OCI-LY7 (cell line): ENCODE measurements around the gene FIBIN. TPM values are rescaled to one million over a fixed set of nuclear protein-coding genes. Genes with fewer than 3 reads are reported as not detected.
"Not testable (repeated sequence)": the region's sequence is repeated elsewhere in the genome, so short reads cannot be mapped to it uniquely, and the experiment has no call there.

Experiments
- BruUV-seq: library from RNA; stranded (reverse); fragments of 400-500 nt; replicated peaks from 2 replicates; lab custom pipeline; 2021; lab: Mats Ljungman, UMichigan
- CTCF ChIA-PET: fragments of 300-600 bp; sonication (Branson Sonifier 250); formaldehyde crosslinking; loops from one replicate; lab custom pipeline; 2022; ENCODE audit warnings: antibody characterized with exemption; ENCODE audit not compliant: unreplicated experiment; lab: Charles Lee
- POLR2A ChIA-PET: fragments of 300-600 bp; sonication (Branson Sonifier 250); formaldehyde crosslinking; loops from one replicate; lab custom pipeline; 2022; ENCODE audit warnings: antibody characterized with exemption; lab: Charles Lee
- DNase-seq: peaks from one replicate; pipeline ENCODE4 v3.0.0-alpha.2; 2015; ENCODE audit warnings: low spot score
- H2AFZ ChIP-seq: fragments of 200-600 bp; sonication (generic), shearing (Covaris generic); 2 replicates; pipeline ENCODE4 v1.6.1; 2014; ENCODE audit warnings: mild to moderate bottlenecking, antibody characterized with exemption, low read length, moderate library complexity
- H3K27ac ChIP-seq: fragments of 200-600 bp; sonication (generic); 2 replicates; pipeline ENCODE4 v1.5.1; 2014; ENCODE audit warnings: mixed run types, low read depth, mild to moderate bottlenecking, moderate library complexity, low read length, inconsistent platforms; ENCODE audit not compliant: poor library complexity, severe bottlenecking
- H3K36me3 ChIP-seq: fragments of 200-600 bp; sonication (generic); 2 replicates; pipeline ENCODE4 v1.6.1; 2014; ENCODE audit warnings: mild to moderate bottlenecking, antibody characterized with exemption, low read length, moderate library complexity, mixed read lengths; ENCODE audit not compliant: insufficient read depth
- H3K4me1 ChIP-seq: fragments of 200-600 bp; sonication (generic); 2 replicates; pipeline ENCODE4 v1.5.1; 2014; ENCODE audit warnings: mild to moderate bottlenecking, low read length; ENCODE audit not compliant: insufficient read depth, poor library complexity, severe bottlenecking
- H3K4me2 ChIP-seq: fragments of 200-600 bp; sonication (generic); 2 replicates; pipeline ENCODE4 v1.6.1; 2014; ENCODE audit warnings: mild to moderate bottlenecking, low read length
- H3K4me3 ChIP-seq: fragments of 200-600 bp; sonication (generic); 2 replicates; pipeline ENCODE4 v1.5.1; 2014; ENCODE audit warnings: mild to moderate bottlenecking, low read depth, low read length; ENCODE audit not compliant: poor library complexity, severe bottlenecking
- H3K79me2 ChIP-seq: fragments of 200-600 bp; sonication (generic); 2 replicates; pipeline ENCODE4 v1.6.1; 2016; ENCODE audit warnings: low read depth, mild to moderate bottlenecking, low read length, moderate library complexity, mixed read lengths; ENCODE audit not compliant: insufficient read depth
- H3K9me2 ChIP-seq: fragments of 200-600 bp; sonication (generic); 2 replicates; pipeline ENCODE4 v1.6.1; 2016; ENCODE audit warnings: mild to moderate bottlenecking, low read length, mixed read lengths; ENCODE audit not compliant: insufficient read depth
- H3K9me3 ChIP-seq: fragments of 200-600 bp; sonication (generic); 2 replicates; pipeline ENCODE4 v1.6.1; 2014; ENCODE audit warnings: mild to moderate bottlenecking, mixed run types, low read length, mixed read lengths
- H4K20me1 ChIP-seq: fragments of 200-600 bp; sonication (generic); 2 replicates; pipeline ENCODE4 v1.6.1; 2014; ENCODE audit warnings: mild to moderate bottlenecking, antibody characterized with exemption, low read length, moderate library complexity, mixed read lengths; ENCODE audit not compliant: insufficient read depth
- CTCF ChIP-seq: fragments of 200-600 bp; sonication (generic); conservative IDR thresholded peaks from 2 replicates; pipeline ENCODE4 v1.5.1; 2014; ENCODE audit warnings: mild to moderate bottlenecking, antibody characterized with exemption, low read length, moderate library complexity, mixed read lengths
- EZH2phosphoT487 ChIP-seq: fragments of 200-600 bp; sonication (generic); IDR thresholded peaks from 2 replicates; pipeline ENCODE4 v1.6.1; 2018; ENCODE audit warnings: low read depth, borderline replicate concordance, mild to moderate bottlenecking, mixed run types, antibody characterized with exemption, low read length, moderate library complexity, mixed read lengths
- intact Hi-C: fragments of 100-400 bp; cut with micrococcal nuclease; formaldehyde crosslinking; loops from one replicate; pipeline ENCODE4 v1.10.0; 2022; ENCODE audit not compliant: unreplicated experiment
- total RNA-seq, 2 experiments: library from RNA; depleted of rRNA in 1 of 2; stranded (reverse); fragments of >200 nt in 1 of 2; shearing (Covaris generic) in 1 of 2; gene quantifications; 2 replicates each; pipeline ENCODE4 v1.2.3, GENCODE V29; 2014 to 2022

The FIBIN gene
- total RNA-seq, 2 experiments from 2014 or later, result not detected

DNA sequence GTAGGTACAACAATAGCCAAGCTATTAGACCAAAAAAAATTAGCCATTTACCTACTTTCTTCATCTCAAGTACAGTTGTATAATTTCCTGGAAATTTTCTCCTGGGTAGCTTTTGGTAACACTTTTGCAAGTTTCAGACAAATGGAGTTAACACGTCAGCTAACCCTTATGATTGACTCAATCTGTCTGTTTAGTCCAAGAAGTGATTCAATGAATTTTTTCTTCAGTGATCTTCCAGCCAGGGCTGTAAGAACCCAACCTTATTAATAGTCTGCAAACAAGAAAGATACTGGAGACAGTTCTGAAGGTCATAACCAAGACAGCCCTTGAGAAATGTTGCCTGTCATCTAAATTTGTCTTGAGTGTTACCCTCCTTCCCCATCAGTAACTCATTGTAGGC, 30.1 kb upstream of the FIBIN start:
- H4K20me1 ChIP-seq, result no peaks in the 10 kb centered on the region
- intact Hi-C loops, result no loop called here
- peaks cover 3% of the 10 kb centered on the region for H3K4me1 ChIP-seq
- no peaks in the 10 kb centered on the region for H3K9me2 ChIP-seq
- H3K4me3 ChIP-seq, result no peak overlapping the region
- POLR2A ChIA-PET, result interaction anchor here (0.7 to 1.8 kb wide), 2 partner anchors 10 kb away, joined by 3 to 6 read pairs; no protein-coding TSS in a partner anchor
- no peaks in the 10 kb centered on the region; the same call in 1 of the 2 replicates for H3K36me3 ChIP-seq
- TF ChIP-seq CTCF, result no peak
- TF ChIP-seq EZH2phosphoT487, result no peak
- no peak for DNase-seq
- BruUV-seq, result no TSS peak
- peaks cover 10% of the 10 kb centered on the region; the same call in 1 of the 2 replicates for H3K9me3 ChIP-seq
- no peak overlapping the region for H3K27ac ChIP-seq
- CTCF ChIA-PET, result no interaction called here
- H2AFZ ChIP-seq, result no peak overlapping the region
- H3K4me2 ChIP-seq, result no peak overlapping the region
- H3K79me2 ChIP-seq, result no peaks in the 10 kb centered on the region

- H3K27ac ChIP-seq, result no peak overlapping the region
- no peaks in the 10 kb centered on the region for H4K20me1 ChIP-seq
- no peaks in the 10 kb centered on the region for H3K79me2 ChIP-seq
- H3K4me1 ChIP-seq, result no peaks in the 10 kb centered on the region
- H2AFZ ChIP-seq, result no peak overlapping the region
- TF ChIP-seq CTCF (no peak), EZH2phosphoT487 (no peak)
- H3K4me3 ChIP-seq, result no peak overlapping the region
- ChIA-PET POLR2A (interaction anchor here (0.7 kb wide), 1 partner anchor 17 kb away, joined by 3 read pairs; no protein-coding TSS in a partner anchor), CTCF (no interaction called here)
- no peak for DNase-seq
- peaks cover 4% of the 10 kb centered on the region; the same call in 1 of the 2 replicates for H3K9me3 ChIP-seq
- no peak overlapping the region for H3K4me2 ChIP-seq
- intact Hi-C loops, result no loop called here
- no peaks in the 10 kb centered on the region for H3K9me2 ChIP-seq
- BruUV-seq, result no TSS peak
- no peaks in the 10 kb centered on the region for H3K36me3 ChIP-seq
Observed at GRCh38 chr11:26964339-26964738, 29.6 kb upstream of the FIBIN start.

DNA sequence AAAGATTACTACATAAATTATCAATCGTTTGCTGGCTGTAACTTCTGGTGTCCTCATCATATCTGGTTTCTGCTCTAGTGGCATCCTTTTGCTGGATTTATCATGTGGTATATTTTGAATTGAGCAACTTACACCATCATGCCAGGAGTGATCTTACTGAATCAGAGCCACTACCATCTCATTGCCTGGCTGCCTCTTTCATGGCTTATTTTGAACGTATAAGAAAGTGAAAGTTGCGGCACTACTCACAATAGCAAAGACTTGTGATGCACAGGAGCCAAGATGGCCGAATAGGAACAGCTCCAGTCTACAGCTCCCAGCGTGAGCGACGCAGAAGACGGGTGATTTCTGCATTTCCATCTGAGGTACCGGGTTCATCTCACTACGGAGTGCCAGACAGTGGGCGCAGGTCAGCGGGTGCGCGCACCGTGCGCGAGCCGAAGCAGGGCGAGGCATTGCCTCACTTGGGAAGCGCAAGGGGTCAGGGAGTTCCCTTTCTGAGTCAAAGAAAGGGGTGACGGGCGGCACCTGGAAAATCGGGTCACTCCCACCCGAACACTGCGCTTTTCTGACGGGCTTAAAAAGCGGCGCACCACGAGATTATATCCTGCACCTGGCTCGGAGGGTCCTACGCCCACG, 28.9 kb upstream of the FIBIN start:
- intact Hi-C loops, H3K4me2 ChIP-seq, H2AFZ ChIP-seq, H3K9me2 ChIP-seq, H3K4me1 ChIP-seq, H3K4me3 ChIP-seq, H4K20me1 ChIP-seq, H3K79me2 ChIP-seq, H3K27ac ChIP-seq, DNase-seq, CTCF ChIA-PET, H3K9me3 ChIP-seq, H3K36me3 ChIP-seq, BruUV-seq: not testable (repeated sequence)
- POLR2A ChIA-PET, result interaction anchor here (0.7 kb wide), 1 partner anchor 16 kb away, joined by 3 read pairs; no protein-coding TSS in a partner anchor
